Bronchus fibroblast of lung (primary cell): Measurements from ENCODE around the gene KRT77. TPM values are rescaled to one million over a fixed set of nuclear protein-coding genes. Genes with fewer than 3 reads are reported as not detected.

ENCODE experiments used
- total RNA-seq: library from RNA; depleted of rRNA; stranded (reverse); fragments of >200 nt; gene quantifications from 2 replicates; pipeline ENCODE4 v1.2.3, GENCODE V29; 2015

Gene KRT77
- total RNA-seq = not detected in 2 replicates

DNA sequence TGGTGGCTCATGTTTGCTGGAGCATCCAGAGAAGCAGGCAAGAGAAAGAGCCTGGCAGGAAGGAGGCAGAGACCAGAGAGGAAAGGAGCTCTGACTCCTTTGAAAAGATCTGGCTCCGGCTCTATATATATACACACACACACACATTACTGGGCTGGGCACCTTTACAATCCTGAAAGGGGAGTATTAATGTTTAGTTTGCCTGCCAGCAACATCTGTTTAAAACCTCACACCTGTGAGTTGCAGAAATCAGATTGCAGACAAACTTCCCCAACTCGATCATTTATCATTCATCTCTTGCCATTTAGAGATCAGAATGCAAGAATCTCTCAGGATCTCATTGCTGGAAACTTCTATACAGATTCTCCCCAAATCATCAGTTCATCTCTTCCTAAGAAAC is at the start of gene KRT77:
TSS of gene KRT77 (minus strand) at position 101 of the 400 bp plus-strand sequence. CDS start at position 11, 90 bp downstream.

GRCh38 chr12:52680363-52680762 is 23.0 kb downstream of the KRT77 start, which contains the start of gene KRT1:
KRT1 (minus strand) TSS chr12:52680407; CDS start chr12:52680348, 59 bp downstream.

GRCh38 chr12:52651726-52652261 is 51.5 kb downstream of the KRT77 start, which contains the start of gene KRT2:
KRT2 (minus strand) TSS chr12:52652211; CDS start chr12:52652142, 69 bp downstream.

Other genes with a start within 250 kb of the KRT77 start
- not detected in 2 replicates for gene KRT6C, start 229.7 kb downstream of the KRT77 start, total RNA-seq
- 0.17 and 0.30 TPM in 2 replicates for gene KRT6A, start 210.3 kb downstream of the KRT77 start, total RNA-seq
- gene KRT5, start 183.1 kb downstream of the KRT77 start, total RNA-seq = 0.17 TPM in 1 of 2 replicates, not detected in the other
- not detected in 2 replicates for gene KRT71, start 150.4 kb downstream of the KRT77 start, total RNA-seq
- not detected in 2 replicates for gene KRT74, start 129.7 kb downstream of the KRT77 start, total RNA-seq
- gene KRT72, start 102.1 kb downstream of the KRT77 start, total RNA-seq = not detected in 2 replicates
- not detected in 2 replicates for gene KRT73, start 85.0 kb downstream of the KRT77 start, total RNA-seq
- not detected in 2 replicates for gene KRT2, start 51.3 kb downstream of the KRT77 start, total RNA-seq
- gene KRT1, start 23.1 kb downstream of the KRT77 start, total RNA-seq = not detected in 2 replicates
- gene KRT76, start 73.8 kb upstream of the KRT77 start, total RNA-seq = not detected in 2 replicates
- gene KRT3, start 92.6 kb upstream of the KRT77 start, total RNA-seq = not detected in 2 replicates
- gene KRT4, start 110.6 kb upstream of the KRT77 start, total RNA-seq = not detected in 2 replicates
- gene KRT79, start 130.8 kb upstream of the KRT77 start, total RNA-seq = not detected in 2 replicates
- not detected in 2 replicates for gene KRT78, start 145.5 kb upstream of the KRT77 start, total RNA-seq
- 27.1 TPM in 2 replicates for gene KRT8, start 201.6 kb upstream of the KRT77 start, total RNA-seq
- gene KRT18, start 245.6 kb upstream of the KRT77 start, total RNA-seq = 135 and 154 TPM in 2 replicates